GM12873 (cell line): ENCODE measurements around the gene S100A13.

Experiments
- CTCF ChIP-seq: IDR thresholded peaks from 2 replicates; pipeline ENCODE4 v1.5.1; 2012; ENCODE audit warnings: low read depth, mild to moderate bottlenecking, moderate library complexity, low read length, control low read depth; ENCODE audit not compliant: insufficient read depth; ENCODE audit errors: missing control alignments

Gene S100A13

GRCh38 chr1:153616144-153616916 lies 11.0 kb downstream of the S100A13 start, which contains the start of gene S100A14:
S100A14 (minus strand) TSS chr1:153616325; CDS start chr1:153615858, 467 bp downstream.
- TF ChIP-seq CTCF = no peak

- no peak for TF ChIP-seq CTCF
These were observed 11.9 kb downstream of the S100A13 start for GRCh38 chr1:153615406-153615805.

GRCh38 chr1:153614906-153615305 lies 12.4 kb downstream of the S100A13 start:
- no peak for TF ChIP-seq CTCF

- TF ChIP-seq CTCF = no peak
These were observed 13.0 kb downstream of the S100A13 start for GRCh38 chr1:153614189-153614900.

- TF ChIP-seq CTCF = no peak
These were observed 13.9 kb downstream of the S100A13 start for GRCh38 chr1:153613406-153613805.

GRCh38 chr1:153612755-153613331 lies 14.5 kb downstream of the S100A13 start, which contains the start of gene S100A16:
S100A16 (minus strand) TSS chr1:153613137; CDS start chr1:153608151, 4,986 bp downstream.
- TF ChIP-seq CTCF = no peak
